Measurements from ENCODE around the gene ITPR2.
"Not testable (repeated sequence)": the region's sequence is repeated elsewhere in the genome, so short reads cannot be mapped to it uniquely, and the experiment has no call there.

ITPR2 gene

DNA sequence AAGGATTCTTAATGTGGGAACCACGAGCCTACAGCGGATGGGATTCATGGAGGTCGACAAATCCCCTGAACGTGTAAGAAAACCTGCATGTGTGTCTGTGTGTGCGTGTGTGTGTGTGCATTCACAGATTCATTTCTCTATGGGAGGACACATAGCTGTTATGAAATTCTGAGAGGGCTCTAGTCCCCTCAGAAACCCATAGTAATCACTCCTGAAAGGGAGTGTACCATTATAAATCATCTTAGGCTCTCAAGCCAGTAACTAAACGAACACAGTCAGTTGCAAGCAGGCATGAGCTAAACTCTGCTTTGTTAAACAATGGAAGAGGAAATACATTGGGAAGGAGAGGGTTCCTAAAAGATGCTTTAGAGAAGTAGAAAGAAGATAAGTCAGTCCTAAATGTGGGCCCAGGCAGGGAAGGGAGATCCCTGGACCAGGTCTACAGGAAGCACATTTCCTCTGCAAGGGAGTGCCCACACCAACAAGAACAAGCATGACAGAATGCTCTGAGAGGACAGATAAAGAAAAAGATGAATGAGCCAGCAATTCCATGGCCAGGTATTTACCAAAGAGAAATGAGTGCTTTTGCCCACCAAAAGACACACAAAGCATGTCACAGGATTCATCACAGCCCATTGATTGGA, 91.3 kb downstream of the ITPR2 start:
- Histone ChIP-seq H3K4me3 (no peak overlapping the region), H3K27ac (peak overlapping the region in 13 of 21 experiments; percentile 0 to 54 (median 27))

DNA sequence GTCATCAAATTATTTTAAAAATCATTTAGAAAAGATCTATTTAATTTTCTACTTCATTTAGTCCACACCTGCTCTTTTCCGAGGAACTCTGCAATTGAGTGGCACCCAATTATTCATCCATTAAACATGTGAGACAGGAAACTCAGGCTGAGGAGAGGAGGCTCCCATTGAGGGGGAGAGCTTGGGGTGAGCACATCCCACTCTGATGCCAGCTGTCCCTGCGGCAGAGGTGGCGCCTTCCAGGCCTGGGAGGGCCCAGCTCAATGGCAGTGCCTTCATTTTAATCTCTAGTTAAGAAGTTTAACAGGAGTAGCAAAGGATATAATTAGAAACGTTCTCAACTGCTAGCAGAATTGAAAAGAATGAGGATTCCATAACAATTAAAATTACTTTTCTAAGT, 92.0 kb downstream of the ITPR2 start:
- peak overlapping the region in 13 of 21 experiments; percentile 19 to 70 (median 33) for H3K27ac ChIP-seq

DNA sequence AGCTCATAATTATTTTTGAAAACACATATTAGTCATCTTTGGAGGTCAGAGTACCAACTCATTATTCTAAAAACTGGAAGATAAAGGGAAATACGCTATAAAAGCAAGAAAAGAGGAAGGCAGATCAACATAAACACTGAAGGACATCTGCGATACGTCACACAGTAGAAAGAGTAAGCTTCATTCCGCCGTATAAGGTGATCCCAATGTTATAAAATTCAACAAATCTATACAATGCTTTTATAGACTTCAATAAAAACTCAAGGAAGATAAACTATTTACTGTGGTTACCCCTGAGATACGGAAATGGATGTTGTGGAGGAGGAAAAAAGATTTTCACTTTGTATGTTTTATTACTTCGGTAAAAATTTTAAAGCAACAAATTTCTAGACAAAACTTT, 92.6 kb downstream of the ITPR2 start:
- H3K4me3 ChIP-seq = no peak overlapping the region
- H3K27ac ChIP-seq = peak overlapping the region in 6 of 21 experiments; percentile 24 to 70 (median 36)

More for the DNA sequence above, 92.0 kb downstream of the ITPR2 start:
- H3K4me3 ChIP-seq = no peak overlapping the region

DNA sequence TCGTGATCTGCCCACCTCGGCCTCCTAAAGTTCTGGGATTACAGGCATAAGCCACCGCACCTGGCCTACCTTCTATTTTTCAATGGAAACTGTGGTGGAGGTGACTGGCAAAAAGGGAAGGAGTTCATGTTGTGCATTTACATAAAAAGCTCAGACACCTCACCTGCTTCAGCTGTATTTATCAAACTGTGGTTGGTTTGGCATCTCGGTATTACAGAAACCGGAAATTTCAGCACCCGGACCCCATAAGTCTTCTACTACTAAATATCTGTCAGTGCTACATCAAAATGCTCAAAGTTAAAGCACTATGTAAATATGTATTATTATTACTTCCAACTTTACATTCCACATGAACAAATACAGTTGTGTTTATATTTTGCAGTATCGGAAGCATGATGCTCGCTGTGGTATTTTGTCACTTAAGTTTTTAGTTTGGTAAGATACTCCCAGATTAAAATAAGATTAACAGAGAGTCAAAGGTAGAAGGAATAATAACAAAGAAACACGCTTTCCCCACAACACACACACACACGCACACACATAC, 95.4 kb downstream of the ITPR2 start:
- Histone ChIP-seq H3K4me3 (peak overlapping the region in 1 of 7 experiments; percentile 8), H3K27ac (peak overlapping the region in 13 of 21 experiments; percentile 18 to 66 (median 52))

DNA sequence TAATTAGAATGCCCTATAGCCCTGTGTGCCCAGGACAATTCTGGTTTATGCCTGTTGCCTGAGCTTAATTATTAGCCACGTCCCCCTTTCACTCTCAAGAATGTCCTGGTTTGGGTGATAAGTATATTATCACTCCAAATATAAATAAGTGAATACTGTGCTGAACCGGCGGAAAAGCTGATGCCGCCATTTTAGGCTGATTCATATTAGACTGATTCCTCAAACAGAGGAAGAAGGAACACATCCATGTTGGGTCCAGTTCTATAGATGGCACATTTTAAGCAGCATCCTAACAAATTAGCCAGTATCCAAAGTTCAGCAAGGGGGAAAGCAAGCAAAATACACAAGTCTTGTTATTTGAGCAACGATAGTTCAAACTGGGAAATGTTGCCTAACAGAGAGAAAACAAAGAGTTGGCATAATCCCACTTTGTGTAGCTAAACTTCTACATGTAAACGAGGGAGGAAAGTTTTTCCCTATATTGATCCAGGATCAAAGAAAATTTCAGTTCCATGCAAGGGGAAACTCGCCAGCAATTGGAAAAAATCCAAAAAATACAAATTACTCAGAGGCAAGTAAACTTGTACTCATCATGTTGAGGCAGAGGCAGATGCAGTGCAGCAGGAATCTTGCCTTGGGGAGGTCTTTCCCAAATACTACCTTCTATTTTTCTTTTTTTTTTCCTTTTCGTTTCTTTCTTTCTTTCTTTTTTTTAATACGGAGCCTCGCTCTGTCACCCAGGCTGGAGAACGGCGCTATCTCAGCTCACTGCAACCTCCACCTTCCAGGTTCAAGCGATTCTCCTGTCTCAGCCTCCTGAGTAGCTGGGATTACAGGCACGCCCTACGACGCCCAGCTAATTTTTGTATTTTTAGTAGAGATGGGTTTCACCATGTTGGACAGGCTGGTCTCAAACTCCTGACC, 96.2 kb downstream of the ITPR2 start:
- Histone ChIP-seq H3K27ac (peak overlapping the region in 14 of 21 experiments; percentile 6 to 66 (median 48)), H3K4me3 (peak overlapping the region in 1 of 7 experiments; percentile 8)

DNA sequence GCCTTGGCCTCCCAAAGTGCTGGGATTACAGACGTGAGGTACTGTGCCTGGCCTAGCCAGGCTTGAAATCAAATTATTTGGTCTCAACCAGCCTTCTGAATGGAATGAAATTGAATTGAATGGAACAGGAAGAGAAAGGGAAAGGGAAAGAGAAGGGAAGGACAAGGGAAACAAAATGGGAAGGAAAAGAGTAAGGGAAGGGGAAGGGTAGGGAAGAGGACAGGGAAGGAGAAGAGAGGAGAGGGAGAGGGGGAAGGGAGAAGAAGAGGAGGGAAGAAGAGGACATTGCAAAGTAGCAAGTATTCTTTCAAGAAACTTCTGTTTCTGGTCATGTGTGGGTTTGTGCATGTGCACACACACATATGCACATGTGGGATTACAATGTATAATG, 97.8 kb downstream of the ITPR2 start:
- no peak overlapping the region for H3K4me3 ChIP-seq
- no peak overlapping the region for H3K27ac ChIP-seq

DNA sequence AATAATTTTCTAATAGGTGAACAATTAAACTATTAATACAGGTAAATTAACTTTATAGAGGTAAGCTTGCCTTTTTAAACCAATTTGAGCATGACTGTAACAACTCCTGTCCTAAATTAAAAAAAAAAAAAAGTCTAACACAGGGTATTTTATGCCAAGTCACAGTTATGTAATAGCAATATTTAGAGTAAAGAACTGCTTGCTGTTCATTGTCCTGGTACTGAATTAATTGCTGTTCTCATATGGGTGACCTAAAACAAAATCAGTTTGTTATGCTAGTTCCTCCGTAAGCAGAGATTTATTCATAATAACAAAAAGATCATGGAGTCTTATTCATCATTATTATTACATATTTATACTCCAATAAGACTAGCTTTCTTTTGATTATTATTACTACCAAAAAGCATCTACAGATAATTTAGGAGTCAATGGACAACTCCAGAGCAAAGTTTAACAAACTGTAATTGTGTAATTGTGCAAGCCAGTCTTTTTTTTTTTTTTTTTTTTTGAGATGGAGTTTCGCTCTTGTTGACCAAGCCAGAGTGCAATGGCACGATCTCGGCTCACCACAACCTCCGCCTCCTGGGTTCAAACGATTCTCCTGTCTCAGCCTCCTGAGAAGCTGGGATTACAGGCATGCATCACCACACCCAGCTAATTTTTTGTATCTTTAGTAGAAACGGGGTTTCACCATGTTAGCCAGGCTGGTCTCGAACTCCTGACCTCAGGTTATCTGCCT, 98.3 kb downstream of the ITPR2 start:
- H3K4me3 ChIP-seq = no peak overlapping the region
- no peak overlapping the region for H3K27ac ChIP-seq

DNA sequence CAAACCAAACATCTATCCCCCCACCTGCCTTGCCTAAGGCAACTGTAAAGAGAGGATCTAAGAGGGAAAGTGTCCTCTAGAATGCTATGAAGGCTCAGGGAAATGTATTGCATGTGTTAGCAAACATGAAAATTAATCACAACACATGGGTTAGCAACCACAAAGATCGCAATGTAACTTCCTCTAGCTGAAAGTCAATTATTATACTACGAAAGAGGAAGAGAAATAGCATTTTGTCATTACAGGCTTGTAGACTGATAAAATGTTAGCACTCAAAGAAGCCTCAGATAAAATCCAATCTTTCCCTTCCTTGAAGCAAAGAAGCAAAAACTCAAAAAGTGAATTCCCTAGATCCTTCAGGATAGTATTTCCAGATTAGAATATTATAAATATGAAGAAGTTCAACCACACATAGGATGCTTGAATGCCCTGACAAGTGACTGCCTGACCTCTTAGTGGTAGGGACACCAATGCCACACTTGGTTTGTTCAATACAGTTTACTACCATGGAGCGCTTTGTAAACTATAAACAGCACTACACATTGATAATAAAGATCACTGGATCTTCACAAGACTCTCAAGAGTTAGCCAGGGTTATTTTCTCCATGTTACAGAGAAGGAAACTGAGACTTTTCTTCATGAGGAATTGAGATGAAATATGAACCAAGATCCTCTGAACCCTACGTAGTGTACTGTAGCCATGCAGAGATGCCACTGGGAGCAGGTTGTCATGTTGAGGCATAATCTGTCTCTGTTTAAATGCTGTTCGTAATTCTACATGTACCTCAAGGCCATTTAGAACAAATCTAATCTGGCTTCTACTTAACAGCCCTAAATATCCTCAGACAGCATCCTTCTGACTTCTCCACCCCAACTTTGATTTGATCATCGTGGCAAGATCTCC, 100.7 kb downstream of the ITPR2 start:
- no peak overlapping the region for H3K27ac ChIP-seq

DNA sequence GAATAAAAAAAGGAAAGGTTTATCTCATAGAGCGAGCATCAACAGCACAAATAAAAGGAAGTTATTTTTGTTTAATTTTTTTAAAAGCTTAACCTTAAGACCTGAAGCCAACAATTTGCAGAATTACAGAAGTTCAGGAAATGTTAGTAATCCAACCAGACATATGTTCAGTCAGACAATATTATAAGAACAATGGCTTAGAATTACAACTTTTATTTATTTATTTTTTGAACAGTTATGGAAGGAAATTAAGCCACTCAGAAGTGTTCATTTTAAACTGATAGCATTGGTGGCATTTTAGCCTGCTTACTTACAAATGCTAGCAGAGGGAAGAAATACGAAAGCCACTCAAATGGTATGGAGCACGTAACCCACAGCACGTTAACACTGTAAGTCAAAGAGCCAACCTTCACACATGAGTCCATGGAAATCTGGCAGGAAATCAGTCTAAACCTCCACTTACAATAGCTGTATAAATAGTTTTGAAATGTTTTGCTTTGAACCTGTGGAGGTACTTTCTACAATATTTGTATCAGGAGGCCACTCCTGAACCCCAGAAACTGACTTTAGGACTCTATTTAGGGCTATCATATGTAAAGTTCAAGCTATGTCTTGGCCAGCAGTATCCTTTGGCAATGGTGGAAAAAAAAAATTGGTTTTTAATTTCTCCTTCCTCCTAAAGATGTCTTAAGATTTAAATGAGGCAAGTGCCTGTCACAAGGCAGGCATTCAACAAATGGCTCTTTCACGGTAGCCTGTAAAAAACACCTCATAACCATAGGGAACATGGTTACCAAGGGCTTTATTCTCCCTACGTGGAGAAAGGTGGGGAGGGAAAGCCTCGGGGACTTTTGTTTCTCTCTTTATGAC, 102.3 kb downstream of the ITPR2 start:
- H3K27ac ChIP-seq = peak overlapping the region in 1 of 21 experiments; percentile 35
- H3K4me3 ChIP-seq = no peak overlapping the region

More for the DNA sequence above, 100.7 kb downstream of the ITPR2 start:
- H3K4me3 ChIP-seq = no peak overlapping the region

DNA sequence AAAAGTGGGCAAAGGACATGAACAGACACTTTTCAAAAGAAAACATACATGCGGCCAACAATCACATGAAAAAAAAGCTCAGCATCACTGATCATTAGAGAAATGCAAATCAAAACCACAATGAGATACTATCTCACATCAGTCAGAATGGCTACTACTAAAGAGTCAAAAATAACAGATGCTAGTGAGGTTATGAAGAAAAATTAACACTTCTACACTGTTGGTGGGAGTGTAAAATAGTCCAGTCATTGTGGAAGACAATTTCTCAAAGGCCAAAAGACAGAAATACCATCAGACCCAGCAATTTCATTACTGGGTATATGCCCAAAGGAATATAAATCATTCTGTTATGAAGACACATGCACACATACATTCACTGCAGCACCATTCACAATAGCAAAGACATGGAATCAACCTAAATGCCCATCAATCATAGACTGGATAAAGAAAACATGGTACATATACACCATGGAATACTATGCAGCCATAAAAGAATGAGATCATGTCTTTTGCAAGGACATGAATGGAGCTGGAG, 103.8 kb downstream of the ITPR2 start:
- not testable (repeated sequence) for H3K4me3 ChIP-seq, H3K27ac ChIP-seq

DNA sequence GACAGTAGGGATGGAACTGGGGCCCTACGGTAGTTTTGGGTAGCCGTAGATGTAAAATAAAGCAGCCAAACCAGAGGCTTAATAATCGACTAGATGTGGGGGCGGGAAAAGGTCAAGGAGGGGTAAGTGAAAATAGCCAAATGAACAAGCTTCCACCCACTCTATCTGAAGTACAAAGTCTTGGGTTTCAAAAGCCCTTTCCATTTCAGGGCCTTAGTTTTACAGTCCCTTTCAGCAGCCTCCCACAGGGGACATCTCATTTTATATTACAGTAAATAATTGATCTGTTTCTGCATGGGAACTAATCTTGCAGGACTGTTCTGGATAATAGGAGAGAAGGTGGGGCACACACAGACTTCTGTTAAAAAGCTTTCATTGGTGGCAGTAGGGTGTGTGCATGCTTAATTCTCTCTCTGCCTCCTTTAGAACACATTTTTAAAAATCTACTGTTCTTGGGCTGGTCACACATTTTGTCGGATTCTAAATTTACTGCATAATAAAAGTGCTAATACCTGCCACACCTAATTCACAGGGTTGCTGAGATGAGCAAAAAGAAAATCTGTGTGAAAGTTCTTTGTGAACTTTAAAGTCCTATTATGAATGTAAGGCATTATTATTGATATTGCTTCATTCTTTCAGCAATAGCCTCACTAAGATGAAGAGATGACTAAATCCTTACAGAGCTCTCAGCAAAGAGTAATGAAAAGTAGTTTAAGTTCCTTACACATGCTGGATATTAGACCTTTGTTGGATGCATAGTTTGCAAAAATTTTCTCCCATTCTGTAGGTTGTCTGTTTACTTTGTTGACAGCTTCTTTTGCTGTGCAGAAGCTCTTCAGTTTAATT, 104.6 kb downstream of the ITPR2 start:
- Histone ChIP-seq H3K4me3 (no peak overlapping the region), H3K27ac (peak overlapping the region in 3 of 21 experiments; percentile 3 to 17 (median 10))

DNA sequence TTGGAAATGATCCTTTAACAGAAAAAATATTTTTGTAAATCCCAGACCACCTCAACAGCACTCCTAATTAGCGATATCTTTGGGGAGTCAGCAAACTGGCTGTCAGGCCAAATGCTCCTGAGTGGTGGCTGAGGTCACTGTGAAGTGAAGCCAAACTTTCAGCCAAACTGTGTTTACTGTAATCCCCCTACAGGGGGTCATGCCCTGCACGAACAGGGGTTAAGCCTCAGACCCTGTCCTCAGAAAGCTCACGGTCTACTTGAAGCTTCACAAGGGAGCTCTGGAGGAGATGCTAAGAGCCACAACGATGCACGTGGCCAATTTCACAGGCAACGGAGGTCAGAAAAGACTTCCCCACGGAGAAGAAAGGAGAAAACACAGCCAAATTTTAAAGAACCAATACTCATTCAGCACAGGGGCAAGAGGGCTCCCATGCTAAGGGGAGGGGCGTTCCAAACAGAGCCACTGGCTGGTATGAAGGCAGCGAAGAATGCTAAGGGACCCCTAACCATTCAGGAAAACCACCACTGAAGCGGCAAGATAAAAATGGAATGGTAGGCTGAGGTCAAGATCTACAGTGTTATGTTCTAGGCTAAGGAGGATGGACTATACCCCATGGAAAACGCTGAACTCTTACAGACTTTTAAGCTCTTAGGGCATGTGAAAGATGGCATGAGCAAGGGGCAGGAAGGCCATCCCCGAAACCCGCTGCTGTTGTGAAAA, 105.4 kb downstream of the ITPR2 start:
- Histone ChIP-seq H3K4me3 (no peak overlapping the region), H3K27ac (peak overlapping the region in 2 of 21 experiments; percentile 17 to 28)

DNA sequence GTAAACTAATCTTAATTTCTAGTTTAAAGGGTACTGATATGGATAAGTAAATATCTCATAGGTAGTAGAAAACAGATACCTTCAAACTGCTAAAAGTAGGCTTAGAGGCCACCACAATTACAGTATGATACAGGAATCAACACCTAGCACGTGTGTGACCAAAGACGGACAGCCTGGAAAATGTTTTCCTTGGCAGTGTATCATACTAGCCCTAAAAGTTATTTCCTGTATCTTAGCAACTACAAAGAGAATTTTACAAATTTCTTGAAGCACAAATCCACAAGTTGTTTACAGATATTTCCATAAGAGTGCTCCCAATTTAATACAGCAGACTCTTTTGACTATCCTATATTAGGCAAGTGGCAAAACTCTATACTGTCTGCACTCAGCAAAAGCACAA, 106.0 kb downstream of the ITPR2 start:
- Histone ChIP-seq H3K27ac (peak overlapping the region in 1 of 21 experiments; percentile 28), H3K4me3 (no peak overlapping the region)

DNA sequence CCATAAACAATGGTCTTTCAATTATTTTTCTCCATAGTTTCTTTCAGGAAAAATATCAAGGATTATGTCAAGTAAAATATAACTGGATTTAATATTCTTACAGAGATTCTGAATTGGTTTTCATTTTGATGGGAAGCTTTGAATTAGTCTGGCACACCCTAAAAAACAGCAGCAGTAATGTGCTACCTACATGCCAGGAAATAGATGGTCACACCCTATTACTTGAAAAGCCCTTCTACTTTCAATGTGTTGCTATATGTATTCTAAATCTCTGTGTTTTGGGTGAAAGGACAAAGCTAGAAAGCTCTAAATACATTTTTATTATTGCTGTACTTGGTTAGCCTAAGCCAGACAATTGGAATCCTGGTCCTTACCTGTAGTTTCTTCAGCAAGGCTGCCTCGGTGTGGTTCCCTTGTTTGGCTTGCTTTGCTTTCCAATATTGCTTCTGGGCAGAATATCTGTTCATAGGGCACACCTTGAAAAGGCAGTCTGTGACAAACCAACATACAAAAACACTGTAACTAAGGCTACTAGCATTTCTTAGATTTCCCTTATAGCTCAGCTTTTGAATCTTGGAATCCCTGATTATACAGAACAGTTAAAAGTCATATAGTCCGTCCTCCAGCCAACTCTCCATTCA, 107.6 kb downstream of the ITPR2 start:
- Histone ChIP-seq H3K4me3 (no peak overlapping the region), H3K27ac (peak overlapping the region in 5 of 21 experiments; percentile 11 to 55 (median 31))

DNA sequence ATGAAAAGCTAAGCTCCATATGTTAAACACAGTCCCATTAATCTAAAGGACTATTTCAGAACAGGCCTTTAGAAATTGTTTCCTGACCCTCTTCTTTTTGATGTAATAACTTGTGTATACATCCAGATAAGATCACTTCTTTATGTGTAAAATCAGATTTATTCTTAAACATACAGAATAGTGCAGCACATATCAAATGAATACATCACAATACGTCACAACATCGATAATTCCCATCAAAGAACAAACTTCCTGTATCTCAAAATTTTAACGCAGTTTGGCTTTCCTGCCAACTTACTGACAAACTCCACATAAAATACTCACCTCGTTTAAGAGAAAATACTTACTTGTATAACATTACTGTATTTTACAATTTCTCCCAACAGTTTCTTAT, 108.7 kb downstream of the ITPR2 start:
- Histone ChIP-seq H3K27ac (peak overlapping the region in 2 of 21 experiments; percentile 11 to 55), H3K4me3 (no peak overlapping the region)
